IMR-90 (cell line): ENCODE measurements around the gene KCNC2. TPM values are rescaled to one million over a fixed set of nuclear protein-coding genes. Genes with fewer than 3 reads are reported as not detected.

ENCODE experiments used
- ATAC-seq: fragments of 200-7000 bp; cut with Tn5 transposase; 2 replicates; pipeline ENCODE4 v1.9.1; 2020; ENCODE audit warnings: low read depth, mild to moderate bottlenecking, moderate library complexity
- BruUV-seq: library from RNA; stranded (reverse); fragments of 400-500 nt; replicated peaks from 2 replicates; lab custom pipeline; 2021; lab: Mats Ljungman, UMichigan
- CTCF ChIA-PET: fragments of 300-600 bp; formaldehyde crosslinking; extraction: SDS; loops from one replicate; lab custom pipeline; 2021; ENCODE audit warnings: antibody characterized with exemption; lab: Yijun Ruan, JAX
- POLR2A ChIA-PET: fragments of 300-600 bp; sonication (Branson Sonifier 250); formaldehyde crosslinking; loops from one replicate; lab custom pipeline; 2022; ENCODE audit warnings: antibody characterized with exemption; ENCODE audit not compliant: unreplicated experiment; lab: Charles Lee
- DNase-seq: peaks from one replicate; pipeline ENCODE4 v3.0.0; 2013
- H2AFZ ChIP-seq: replicated peaks from 2 replicates; pipeline ENCODE3; 2013; ENCODE audit warnings: low read length, mild to moderate bottlenecking; ENCODE audit not compliant: poor library complexity
- H2AK5ac ChIP-seq: 2 replicates; pipeline ENCODE4 v1.6.1; 2013; ENCODE audit warnings: low read depth, low read length, inconsistent platforms
- H2AK9ac ChIP-seq: replicated peaks from 2 replicates; pipeline ENCODE3; 2013; ENCODE audit warnings: mild to moderate bottlenecking, low read depth, low read length, moderate library complexity; ENCODE audit not compliant: poor library complexity
- H2BK120ac ChIP-seq: 2 replicates; pipeline ENCODE4 v1.6.1; 2013; ENCODE audit warnings: low read depth, low read length, inconsistent platforms
- H2BK15ac ChIP-seq: 3 replicates; pipeline ENCODE4 v1.6.1; 2013; ENCODE audit warnings: low read depth, low read length, inconsistent platforms
- H2BK20ac ChIP-seq: 2 replicates; pipeline ENCODE4 v1.6.1; 2013; ENCODE audit warnings: low read depth, mild to moderate bottlenecking, inconsistent platforms, low read length, moderate library complexity
- H2BK5ac ChIP-seq: 2 replicates; pipeline ENCODE4 v1.6.1; 2013; ENCODE audit warnings: mild to moderate bottlenecking, low read depth, low read length, inconsistent platforms; ENCODE audit not compliant: poor library complexity, severe bottlenecking
- H3K14ac ChIP-seq: replicated peaks from 2 replicates; pipeline ENCODE4 v1.6.1; 2013; ENCODE audit warnings: low read depth, low read length, inconsistent platforms
- H3K18ac ChIP-seq: 2 replicates; pipeline ENCODE4 v1.6.1; 2013; ENCODE audit warnings: low read depth, low read length, control low read depth
- H3K23ac ChIP-seq: 2 replicates; pipeline ENCODE4 v1.6.1; 2013; ENCODE audit warnings: low read depth, low read length, inconsistent platforms
- H3K27ac ChIP-seq: 2 replicates; pipeline ENCODE4 v1.5.1; 2013; ENCODE audit warnings: mild to moderate bottlenecking, control low read depth, low read length; ENCODE audit not compliant: insufficient read depth
- H3K27me3 ChIP-seq: 2 replicates; pipeline ENCODE4 v1.6.1; 2013; ENCODE audit warnings: low read length; ENCODE audit not compliant: control insufficient read depth, insufficient read depth
- H3K36me3 ChIP-seq: 2 replicates; pipeline ENCODE4 v1.6.1; 2013; ENCODE audit warnings: low read length, mixed read lengths; ENCODE audit not compliant: control insufficient read depth, insufficient read depth
- H3K4ac ChIP-seq: 2 replicates; pipeline ENCODE4 v1.6.1; 2013; ENCODE audit warnings: low read depth, low read length, inconsistent platforms
- H3K4me1 ChIP-seq: 2 replicates; pipeline ENCODE4 v1.6.1; 2013; ENCODE audit warnings: low read length, mixed read lengths; ENCODE audit not compliant: control insufficient read depth, insufficient read depth
- H3K4me2 ChIP-seq: 2 replicates; pipeline ENCODE4 v1.6.1; 2013; ENCODE audit warnings: low read depth, mild to moderate bottlenecking, control low read depth, low read length, moderate library complexity
- H3K4me3 ChIP-seq: 2 replicates; pipeline ENCODE4 v1.5.1; 2013; ENCODE audit warnings: low read depth, mild to moderate bottlenecking, control low read depth, low read length, moderate library complexity; ENCODE audit not compliant: insufficient read depth
- H3K56ac ChIP-seq: 2 replicates; pipeline ENCODE4 v1.6.1; 2013; ENCODE audit warnings: low read length, inconsistent platforms; ENCODE audit not compliant: insufficient read depth; ENCODE audit errors: extremely low read depth
- H3K79me1 ChIP-seq, 2 experiments: 2 replicates each; pipeline ENCODE4 v1.6.1; 2013; ENCODE audit warnings: low read length in 2 of 2, inconsistent platforms in 1 of 2, low read depth in 1 of 2
- H3K9ac ChIP-seq: 2 replicates; pipeline ENCODE4 v1.6.1; 2013; ENCODE audit warnings: low read depth, low read length, control low read depth
- H3K9me1 ChIP-seq: 2 replicates; pipeline ENCODE4 v1.6.1; 2013; ENCODE audit warnings: low read length, inconsistent platforms; ENCODE audit not compliant: insufficient read depth
- H3K9me3 ChIP-seq: 2 replicates; pipeline ENCODE4 v1.6.1; 2013; ENCODE audit warnings: low read length; ENCODE audit not compliant: control insufficient read depth, insufficient read depth
- H4K20me1 ChIP-seq: 2 replicates; pipeline ENCODE4 v1.6.1; 2013; ENCODE audit warnings: low read length, inconsistent platforms; ENCODE audit not compliant: insufficient read depth
- H4K5ac ChIP-seq: 2 replicates; pipeline ENCODE4 v1.6.1; 2013; ENCODE audit warnings: mild to moderate bottlenecking, low read depth, low read length, control low read depth
- H4K8ac ChIP-seq, 2 experiments: 2 replicates each; pipeline ENCODE4 v1.6.1; 2013; ENCODE audit warnings: low read depth in 2 of 2, low read length in 2 of 2, control low read depth in 1 of 2, inconsistent platforms in 1 of 2
- H4K91ac ChIP-seq: 2 replicates; pipeline ENCODE4 v1.6.1; 2013; ENCODE audit warnings: low read depth, low read length, inconsistent platforms; ENCODE audit not compliant: insufficient read depth
- SMC3 ChIP-seq: fragments of 150-350 bp; IDR thresholded peaks from 2 replicates; pipeline ENCODE4 v1.6.1; 2016; ENCODE audit warnings: low read depth, mild to moderate bottlenecking, antibody characterized with exemption, low read length, moderate library complexity
- WGBS, 2 experiments: methylation state at CpG; one replicate each; pipeline versions ENCODE4 v1.1.5 to v1.1.7; 2013; ENCODE audit warnings: missing lambda C conversion rate in 2 of 2; ENCODE audit not compliant: insufficient read length in 1 of 2; ENCODE audit errors: extremely low coverage in 2 of 2; 5-methylcytosine and 5-hydroxymethylcytosine counted together
- dilution Hi-C: fragments of 300-500 bp; cut with HindIII; formaldehyde crosslinking; loops from one replicate; pipeline ENCODE4 v1.14.3; 2018; ENCODE audit warnings: low sequenced_read_pairs; ENCODE audit not compliant: unreplicated experiment
- in situ Hi-C: fragments of 300-500 bp; cut with MboI; formaldehyde crosslinking; loops from 3 replicates; pipeline ENCODE4 v1.14.3; 2019; ENCODE audit warnings: low sequenced_read_pairs, inconsistent platforms, mixed read lengths
- intact Hi-C: fragments of 100-400 bp; cut with micrococcal nuclease; formaldehyde crosslinking; loops from 2 replicates; pipeline ENCODE4 v1.10.0; 2022
- polyA plus RNA-seq, 3 experiments: library from polyadenylated mRNA; depleted of rRNA; stranded (reverse); fragments of >200 nt; gene quantifications; 2 replicates each; pipeline ENCODE4 v1.2.3, GENCODE V29; 2012; ENCODE audit warnings: low replicate concordance in 1 of 3
- total RNA-seq: library from RNA; depleted of rRNA; stranded (reverse); fragments of >200 nt; gene quantifications from 2 replicates; pipeline ENCODE4 v1.2.3, GENCODE V29; 2012

Gene KCNC2
- total and polyA plus RNA-seq, 2 of the 4 experiments (the other 2 are of a cell fraction), result not detected

GRCh38 chr12:75155962-75156361, 53.7 kb downstream of the KCNC2 start:
- H2BK120ac ChIP-seq, result no peak overlapping the region
- H4K8ac ChIP-seq, result no peak overlapping the region
- H3K4me3 ChIP-seq, result no peak overlapping the region
- ChIA-PET POLR2A (no interaction called here), CTCF (no interaction called here)
- H3K9me3 ChIP-seq, result no peaks in the 10 kb centered on the region
- no peak overlapping the region for H3K56ac ChIP-seq
- in situ Hi-C loops (no loop called here), intact Hi-C loops (no loop called here), dilution Hi-C loops (no loop called here)
- no peak for TF ChIP-seq SMC3
- no peak overlapping the region for H3K4me2 ChIP-seq
- no peak overlapping the region for H2AFZ ChIP-seq
- no peak overlapping the region for H3K27ac ChIP-seq
- no peaks in the 10 kb centered on the region for H3K79me1 ChIP-seq
- no peak overlapping the region for H2AK9ac ChIP-seq
- no peak overlapping the region for H4K91ac ChIP-seq
- no peak overlapping the region for H3K23ac ChIP-seq
- no peak overlapping the region for H2AK5ac ChIP-seq
- no peaks in the 10 kb centered on the region for H3K4me1 ChIP-seq
- H4K20me1 ChIP-seq, result no peaks in the 10 kb centered on the region
- no peak overlapping the region for H2BK20ac ChIP-seq
- no peak overlapping the region for H3K14ac ChIP-seq
- no peaks in the 10 kb centered on the region; the same call in 1 of the 2 replicates for H3K27me3 ChIP-seq
- WGBS, 2 experiments, result no CpG with 5 or more reads among the region's 2 CpGs
- no TSS peak for BruUV-seq
- H3K36me3 ChIP-seq, result no peaks in the 10 kb centered on the region
- no peaks in the 10 kb centered on the region for H3K9me1 ChIP-seq
- DNase-seq, result no peak
- H2BK15ac ChIP-seq, result no peak overlapping the region
- no peak overlapping the region for H3K9ac ChIP-seq
- H2BK5ac ChIP-seq, result no peak overlapping the region
- no peak overlapping the region for H3K18ac ChIP-seq
- no peak for ATAC-seq
- no peak overlapping the region for H4K5ac ChIP-seq
- H3K4ac ChIP-seq, result no peak overlapping the region
